ENCODE measurements around the gene PSMA6. TPM values are rescaled to one million over a fixed set of nuclear protein-coding genes. Genes with fewer than 3 reads are reported as not detected.
A peak's percentile ranks its signal among the peaks of the same experiment; 100 is the strongest.

PSMA6 gene
- total and polyA plus RNA-seq, 2 of the 13 experiments (the other 11 are each of a cell fraction or from before 2014, with no cell fraction given) = 525 to 1,109 TPM

- TF ChIP-seq, protein P1, sequence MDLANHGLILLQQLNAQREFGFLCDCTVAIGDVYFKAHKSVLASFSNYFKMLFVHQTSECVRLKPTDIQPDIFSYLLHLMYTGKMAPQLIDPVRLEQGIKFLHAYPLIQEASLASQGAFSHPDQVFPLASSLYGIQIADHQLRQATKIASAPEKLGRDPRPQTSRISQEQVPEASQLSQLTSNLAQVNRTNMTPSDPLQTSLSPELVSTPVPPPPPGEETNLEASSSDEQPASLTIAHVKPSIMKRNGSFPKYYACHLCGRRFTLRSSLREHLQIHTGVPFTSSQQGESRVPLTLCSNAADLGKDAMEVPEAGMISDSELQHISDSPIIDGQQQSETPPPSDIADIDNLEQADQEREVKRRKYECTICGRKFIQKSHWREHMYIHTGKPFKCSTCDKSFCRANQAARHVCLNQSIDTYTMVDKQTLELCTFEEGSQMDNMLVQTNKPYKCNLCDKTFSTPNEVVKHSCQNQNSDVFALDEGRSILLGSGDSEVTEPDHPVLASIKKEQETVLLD (CRISPR knock-in tag; IDR thresholded peaks at IDR 0.05; ENCODE audit: low read depth) = no peak
- no peak for TF ChIP-seq CENPX (CRISPR knock-in tag; IDR thresholded peaks at IDR 0.05)
- peak; percentile 98 for TF ChIP-seq CBFB (CRISPR knock-in tag; IDR thresholded peaks at IDR 0.05)
- TF ChIP-seq NR2C2 (CRISPR knock-in tag; IDR thresholded peaks at IDR 0.05; ENCODE audit: borderline replicate concordance) = peak; percentile 93
- TF ChIP-seq CREB3 (CRISPR knock-in tag; IDR thresholded peaks at IDR 0.05) = peak; percentile 93; the same call in 1 of the 2 replicates
- TF ChIP-seq FOXJ3 (CRISPR knock-in tag; IDR thresholded peaks at IDR 0.05; ENCODE audit: borderline replicate concordance) = peak; percentile 97
- TF ChIP-seq, protein P2, sequence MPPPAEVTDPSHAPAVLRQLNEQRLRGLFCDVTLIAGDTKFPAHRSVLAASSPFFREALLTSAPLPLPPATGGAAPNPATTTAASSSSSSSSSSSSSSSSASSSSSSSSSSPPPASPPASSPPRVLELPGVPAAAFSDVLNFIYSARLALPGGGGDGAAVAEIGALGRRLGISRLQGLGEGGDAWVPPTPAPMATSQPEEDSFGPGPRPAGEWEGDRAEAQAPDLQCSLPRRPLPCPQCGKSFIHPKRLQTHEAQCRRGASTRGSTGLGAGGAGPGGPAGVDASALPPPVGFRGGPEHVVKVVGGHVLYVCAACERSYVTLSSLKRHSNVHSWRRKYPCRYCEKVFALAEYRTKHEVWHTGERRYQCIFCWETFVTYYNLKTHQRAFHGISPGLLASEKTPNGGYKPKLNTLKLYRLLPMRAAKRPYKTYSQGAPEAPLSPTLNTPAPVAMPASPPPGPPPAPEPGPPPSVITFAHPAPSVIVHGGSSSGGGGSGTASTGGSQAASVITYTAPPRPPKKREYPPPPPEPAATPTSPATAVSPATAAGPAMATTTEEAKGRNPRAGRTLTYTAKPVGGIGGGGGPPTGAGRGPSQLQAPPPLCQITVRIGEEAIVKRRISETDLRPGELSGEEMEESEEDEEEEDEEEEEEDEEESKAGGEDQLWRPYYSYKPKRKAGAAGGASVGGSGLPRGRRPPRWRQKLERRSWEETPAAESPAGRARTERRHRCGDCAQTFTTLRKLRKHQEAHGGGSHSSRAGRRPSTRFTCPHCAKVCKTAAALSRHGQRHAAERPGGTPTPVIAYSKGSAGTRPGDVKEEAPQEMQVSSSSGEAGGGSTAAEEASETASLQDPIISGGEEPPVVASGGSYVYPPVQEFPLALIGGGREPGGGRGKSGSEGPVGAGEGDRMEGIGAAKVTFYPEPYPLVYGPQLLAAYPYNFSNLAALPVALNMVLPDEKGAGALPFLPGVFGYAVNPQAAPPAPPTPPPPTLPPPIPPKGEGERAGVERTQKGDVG (CRISPR knock-in tag; IDR thresholded peaks at IDR 0.05; ENCODE audit: borderline replicate concordance) = peak; percentile 99; the same call in 1 of the 2 replicates
- TF ChIP-seq ZIK1 (CRISPR knock-in tag; IDR thresholded peaks at IDR 0.05; ENCODE audit: borderline replicate concordance, low read depth) = peak; percentile 95; the same call in 1 of the 2 replicates
- TF ChIP-seq TP53 (CRISPR knock-in tag; conservative IDR thresholded peaks at IDR 0.05) = no peak
- TF ChIP-seq, protein P3, sequence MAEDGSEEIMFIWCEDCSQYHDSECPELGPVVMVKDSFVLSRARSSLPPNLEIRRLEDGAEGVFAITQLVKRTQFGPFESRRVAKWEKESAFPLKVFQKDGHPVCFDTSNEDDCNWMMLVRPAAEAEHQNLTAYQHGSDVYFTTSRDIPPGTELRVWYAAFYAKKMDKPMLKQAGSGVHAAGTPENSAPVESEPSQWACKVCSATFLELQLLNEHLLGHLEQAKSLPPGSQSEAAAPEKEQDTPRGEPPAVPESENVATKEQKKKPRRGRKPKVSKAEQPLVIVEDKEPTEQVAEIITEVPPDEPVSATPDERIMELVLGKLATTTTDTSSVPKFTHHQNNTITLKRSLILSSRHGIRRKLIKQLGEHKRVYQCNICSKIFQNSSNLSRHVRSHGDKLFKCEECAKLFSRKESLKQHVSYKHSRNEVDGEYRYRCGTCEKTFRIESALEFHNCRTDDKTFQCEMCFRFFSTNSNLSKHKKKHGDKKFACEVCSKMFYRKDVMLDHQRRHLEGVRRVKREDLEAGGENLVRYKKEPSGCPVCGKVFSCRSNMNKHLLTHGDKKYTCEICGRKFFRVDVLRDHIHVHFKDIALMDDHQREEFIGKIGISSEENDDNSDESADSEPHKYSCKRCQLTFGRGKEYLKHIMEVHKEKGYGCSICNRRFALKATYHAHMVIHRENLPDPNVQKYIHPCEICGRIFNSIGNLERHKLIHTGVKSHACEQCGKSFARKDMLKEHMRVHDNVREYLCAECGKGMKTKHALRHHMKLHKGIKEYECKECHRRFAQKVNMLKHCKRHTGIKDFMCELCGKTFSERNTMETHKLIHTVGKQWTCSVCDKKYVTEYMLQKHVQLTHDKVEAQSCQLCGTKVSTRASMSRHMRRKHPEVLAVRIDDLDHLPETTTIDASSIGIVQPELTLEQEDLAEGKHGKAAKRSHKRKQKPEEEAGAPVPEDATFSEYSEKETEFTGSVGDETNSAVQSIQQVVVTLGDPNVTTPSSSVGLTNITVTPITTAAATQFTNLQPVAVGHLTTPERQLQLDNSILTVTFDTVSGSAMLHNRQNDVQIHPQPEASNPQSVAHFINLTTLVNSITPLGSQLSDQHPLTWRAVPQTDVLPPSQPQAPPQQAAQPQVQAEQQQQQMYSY (CRISPR knock-in tag; IDR thresholded peaks at IDR 0.05) = peak; percentile 60; the same call in 1 of the 2 replicates
- TF ChIP-seq ZNF614 (CRISPR knock-in tag; IDR thresholded peaks at IDR 0.05; ENCODE audit: borderline replicate concordance) = peak; percentile 96
- TF ChIP-seq ZXDC (CRISPR knock-in tag; IDR thresholded peaks at IDR 0.05) = no peak
- TF ChIP-seq ZNF780A (CRISPR knock-in tag; IDR thresholded peaks at IDR 0.05) = no peak
- TF ChIP-seq SIX1 (CRISPR knock-in tag; IDR thresholded peaks at IDR 0.05; ENCODE audit: borderline replicate concordance) = peak; percentile 90
- peak; percentile 42; the same call in 1 of the 2 replicates for TF ChIP-seq ZNF3 (CRISPR knock-in tag; IDR thresholded peaks at IDR 0.05)
- TF ChIP-seq KMT2A (CRISPR knock-in tag; IDR thresholded peaks at IDR 0.05) = peak; percentile 98
These were observed 44.5 kb downstream of the PSMA6 start (continued) for GRCh38 chr14:35336494-35337268.
